Measurements from ENCODE around the gene GLS. TPM values are rescaled to one million over a fixed set of nuclear protein-coding genes. Genes with fewer than 3 reads are reported as not detected.
"Not testable (repeated sequence)": the region's sequence is repeated elsewhere in the genome, so short reads cannot be mapped to it uniquely, and the experiment has no call there.

Gene GLS
- total RNA-seq, 1 experiment from 2014 or later = 177 TPM

DNA sequence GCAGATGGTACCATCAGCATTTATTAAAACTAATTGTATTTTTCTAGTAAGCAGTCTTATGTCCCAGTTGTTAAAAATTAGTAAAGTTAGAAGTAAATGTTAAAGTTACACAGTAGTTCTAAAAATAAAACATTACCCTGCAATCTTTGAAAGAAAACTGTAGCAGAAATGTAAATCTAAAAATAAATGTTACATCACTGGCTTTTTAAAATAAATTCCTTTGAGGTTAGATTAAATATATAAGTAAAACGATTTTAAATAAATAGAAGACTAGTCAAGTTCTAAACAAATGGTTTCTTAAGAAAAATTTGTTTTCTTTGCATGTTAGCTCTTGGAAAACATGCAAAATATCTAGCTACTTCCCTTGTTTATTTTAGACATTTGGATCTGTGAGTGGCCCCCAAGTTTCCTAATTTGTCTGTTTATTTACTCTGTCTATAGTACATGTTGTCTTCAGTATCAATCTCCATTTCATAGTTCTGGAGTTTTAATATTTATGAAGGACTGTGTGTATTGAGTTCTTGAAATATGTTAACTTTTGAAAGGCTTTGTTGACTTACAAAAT lies 58.2 kb downstream of the GLS start:
- peak in 1 of 2 experiments; percentile 33 for DNase-seq (ENCODE audit: low read depth in 1 of 2, low spot score in 2 of 2)
- peak overlapping the region; percentile 40 for H3K27ac ChIP-seq
- peaks cover 9% of the 10 kb centered on the region for H3K36me3 ChIP-seq

DNA sequence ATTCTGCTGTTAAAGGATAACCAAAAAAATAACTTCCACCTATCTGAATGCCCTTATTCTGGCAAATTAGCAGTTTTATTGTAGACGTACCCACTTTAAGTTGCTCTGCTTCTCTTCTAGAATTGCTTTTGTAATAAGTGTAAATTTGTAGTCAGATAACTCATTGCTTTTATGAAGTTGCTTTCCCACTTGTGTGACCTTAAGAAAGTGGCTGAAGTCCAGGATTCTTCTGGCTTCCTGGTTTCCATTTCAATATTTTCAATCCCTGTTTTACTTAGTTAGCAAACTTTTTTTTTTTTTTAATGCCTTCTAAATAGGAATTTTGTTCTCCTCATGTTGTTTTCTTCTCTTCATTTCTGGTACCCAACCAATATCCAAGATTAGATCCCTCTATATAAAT lies 59.8 kb downstream of the GLS start:
- no peaks in the 10 kb centered on the region for H3K27me3 ChIP-seq (replicated peaks)
- H3K27ac ChIP-seq = no peak overlapping the region
- DNase-seq (ENCODE audit: low read depth in 1 of 2, low spot score in 2 of 2) = no peak
- peaks cover 9% of the 10 kb centered on the region for H3K36me3 ChIP-seq
- no peaks in the 10 kb centered on the region for H3K9me3 ChIP-seq (replicated peaks)
- no peak overlapping the region for H3K4me3 ChIP-seq
- H3K4me1 ChIP-seq (replicated peaks) = peaks cover 10% of the 10 kb centered on the region

More for the DNA sequence above, 58.2 kb downstream of the GLS start:
- peaks cover 10% of the 10 kb centered on the region for H3K4me1 ChIP-seq (replicated peaks)
- H3K27me3 ChIP-seq (replicated peaks) = no peaks in the 10 kb centered on the region
- H3K9me3 ChIP-seq (replicated peaks) = no peaks in the 10 kb centered on the region
- H3K4me3 ChIP-seq = no peak overlapping the region

DNA sequence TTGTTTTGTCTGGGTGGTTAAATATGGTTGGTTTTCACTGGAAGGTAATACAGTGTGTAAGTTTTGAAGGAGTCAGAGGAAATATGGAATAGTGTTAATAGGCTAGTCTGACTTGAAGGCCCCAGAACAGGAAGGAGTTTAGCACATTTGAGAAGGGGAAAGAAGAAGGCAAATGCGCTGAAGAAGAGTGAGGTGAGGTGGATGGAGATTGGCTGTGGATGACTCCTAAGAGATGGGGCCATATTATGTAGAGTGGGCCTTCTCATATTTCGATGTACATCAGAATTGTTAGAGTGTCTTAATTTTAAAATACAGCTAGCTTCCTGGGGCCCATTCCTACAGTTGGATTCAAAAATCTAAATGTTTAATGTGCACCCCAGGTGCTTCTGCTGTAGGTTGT lies 61.0 kb downstream of the GLS start:
- no peak for DNase-seq (ENCODE audit: low read depth in 1 of 2, low spot score in 2 of 2)
- no peak overlapping the region for H3K4me3 ChIP-seq
- no peak overlapping the region for H3K27ac ChIP-seq

DNA sequence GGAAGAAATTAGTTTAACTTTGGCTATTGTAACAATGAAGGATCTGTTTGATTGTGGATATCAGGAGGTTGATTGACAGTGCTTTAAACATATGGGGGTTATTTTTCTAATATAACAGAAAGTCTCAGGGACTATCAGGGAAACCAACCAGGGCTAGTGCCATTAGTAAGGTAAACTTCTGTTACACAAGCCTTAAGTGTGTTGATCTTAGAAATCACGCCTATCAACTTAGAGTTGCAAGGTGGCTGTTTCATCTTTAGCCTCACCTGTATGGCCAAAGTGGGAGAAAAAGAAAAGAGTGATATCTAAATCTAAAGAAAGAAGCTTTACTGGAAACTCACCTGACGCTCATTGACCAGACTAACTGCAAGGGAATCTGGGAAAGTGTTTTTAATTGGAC lies 62.1 kb downstream of the GLS start:
- no peak for DNase-seq (ENCODE audit: low read depth in 1 of 2, low spot score in 2 of 2)
- Histone ChIP-seq H3K27me3 (replicated peaks) (no peaks in the 10 kb centered on the region), H3K9me3 (replicated peaks) (no peaks in the 10 kb centered on the region), H3K36me3 (no peaks in the 10 kb centered on the region), H3K4me3 (no peak overlapping the region), H3K27ac (no peak overlapping the region), H3K4me1 (replicated peaks) (peaks cover 18% of the 10 kb centered on the region)

More for the DNA sequence above, 61.0 kb downstream of the GLS start:
- peaks cover 5% of the 10 kb centered on the region for H3K36me3 ChIP-seq
- H3K9me3 ChIP-seq (replicated peaks) = no peaks in the 10 kb centered on the region
- no peaks in the 10 kb centered on the region for H3K27me3 ChIP-seq (replicated peaks)
- peaks cover 10% of the 10 kb centered on the region for H3K4me1 ChIP-seq (replicated peaks)

DNA sequence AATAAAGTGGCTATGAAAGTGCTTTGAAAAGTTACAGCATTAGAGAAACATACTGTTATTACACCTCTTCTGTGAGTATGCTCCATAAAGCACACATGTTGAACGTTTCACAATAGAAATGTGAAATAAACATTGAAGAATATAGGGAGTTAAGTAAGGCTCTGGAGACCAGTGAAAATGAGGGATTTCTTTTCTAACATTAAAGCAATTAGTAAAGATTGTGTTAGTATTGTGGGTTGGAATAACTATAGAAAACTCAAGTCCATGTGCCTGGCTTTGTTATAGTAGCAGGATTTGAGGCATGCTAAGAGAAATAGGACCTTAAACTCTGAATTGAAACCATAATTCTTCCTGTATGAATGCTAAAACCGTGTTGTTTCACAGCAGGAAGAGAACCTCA lies 63.1 kb downstream of the GLS start:
- Histone ChIP-seq H3K27ac (no peak overlapping the region), H3K4me3 (no peak overlapping the region), H3K9me3 (replicated peaks) (no peaks in the 10 kb centered on the region), H3K4me1 (replicated peaks) (peaks cover 19% of the 10 kb centered on the region), H3K27me3 (replicated peaks) (no peaks in the 10 kb centered on the region), H3K36me3 (no peaks in the 10 kb centered on the region)
- no peak for DNase-seq (ENCODE audit: low read depth in 1 of 2, low spot score in 2 of 2)

DNA sequence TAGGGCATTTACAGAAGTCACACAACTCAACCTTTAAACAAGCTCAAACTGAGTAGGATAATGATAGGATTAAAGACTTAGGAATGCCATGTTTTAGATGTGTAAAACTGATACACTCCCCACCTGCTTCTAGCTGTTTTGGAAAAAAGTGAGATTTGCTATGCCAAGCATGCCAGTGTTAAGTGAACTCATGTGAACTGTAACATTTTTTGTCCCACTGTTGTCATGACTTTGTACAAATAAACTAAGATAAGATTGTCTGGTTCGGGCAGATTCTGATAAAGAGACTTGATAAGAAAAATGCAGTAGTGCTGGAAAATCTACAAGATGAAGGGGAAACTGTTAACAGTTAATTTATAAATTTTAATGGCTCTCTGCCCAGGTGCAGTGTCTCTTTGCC lies 66.5 kb downstream of the GLS start:
- DNase-seq (ENCODE audit: low read depth in 1 of 2, low spot score in 2 of 2) = peak in 1 of 2 experiments; percentile 42
- Histone ChIP-seq H3K27ac (peak overlapping the region; percentile 45), H3K4me3 (no peak overlapping the region), H3K36me3 (no peaks in the 10 kb centered on the region), H3K9me3 (replicated peaks) (no peaks in the 10 kb centered on the region), H3K27me3 (replicated peaks) (no peaks in the 10 kb centered on the region), H3K4me1 (replicated peaks) (peaks cover 24% of the 10 kb centered on the region)

DNA sequence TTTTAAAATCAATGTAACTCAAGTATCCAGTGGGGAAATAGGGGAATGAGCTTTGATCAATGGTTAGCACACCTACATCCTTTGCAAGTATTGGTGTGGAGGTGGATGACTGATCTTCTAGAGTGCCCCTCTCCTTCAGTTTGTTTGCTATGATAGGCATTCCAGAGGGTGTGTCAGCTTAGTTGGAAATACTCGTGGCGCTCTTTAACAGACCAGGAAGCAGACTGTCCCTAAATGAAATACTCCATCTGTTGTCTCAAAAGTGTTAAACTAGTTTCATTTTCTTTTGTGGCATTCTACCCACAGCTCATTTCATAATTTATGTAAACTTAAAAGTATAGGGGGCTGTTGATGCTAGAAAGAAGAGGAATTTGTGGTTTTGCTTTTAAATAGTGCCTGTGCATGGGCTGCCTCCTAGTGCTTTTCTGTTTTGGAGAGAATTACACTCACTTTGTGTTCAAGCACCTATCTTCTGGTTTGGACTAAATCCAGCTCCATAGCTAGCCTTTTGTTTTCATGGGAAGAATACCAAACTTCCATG lies 67.2 kb downstream of the GLS start:
- H3K27me3 ChIP-seq (replicated peaks) = no peaks in the 10 kb centered on the region
- no peaks in the 10 kb centered on the region for H3K9me3 ChIP-seq (replicated peaks)
- H3K36me3 ChIP-seq = no peaks in the 10 kb centered on the region
- DNase-seq (ENCODE audit: low read depth in 1 of 2, low spot score in 2 of 2) = peak; percentile 65 to 86
- H3K4me3 ChIP-seq = peak overlapping the region; percentile 11
- H3K4me1 ChIP-seq (replicated peaks) = peaks cover 24% of the 10 kb centered on the region
- peak overlapping the region; percentile 45 for H3K27ac ChIP-seq

DNA sequence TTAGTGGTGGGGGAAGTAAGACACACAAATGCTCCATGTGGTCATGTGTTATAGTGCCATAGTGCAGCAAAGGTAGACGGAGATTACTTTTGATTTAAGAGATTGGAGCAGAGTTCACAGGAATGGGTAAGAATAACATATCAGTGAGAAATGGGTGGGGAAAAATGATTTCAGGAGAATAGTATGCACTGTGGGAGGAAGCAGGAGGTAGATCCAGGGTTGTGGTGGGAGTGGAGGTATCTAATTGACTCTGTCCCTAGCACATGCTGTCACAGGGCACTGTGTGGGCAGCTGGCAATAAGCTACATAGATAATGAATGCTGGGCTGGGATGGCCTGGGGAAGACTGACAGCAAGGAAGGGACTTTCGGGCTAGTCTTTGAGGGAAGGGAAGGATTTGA lies 68.0 kb downstream of the GLS start:
- Histone ChIP-seq H3K4me3 (no peak overlapping the region), H3K4me1 (replicated peaks) (peaks cover 24% of the 10 kb centered on the region), H3K27me3 (replicated peaks) (no peaks in the 10 kb centered on the region), H3K36me3 (no peaks in the 10 kb centered on the region), H3K9me3 (replicated peaks) (no peaks in the 10 kb centered on the region), H3K27ac (peak overlapping the region; percentile 45)
- DNase-seq (ENCODE audit: low read depth in 1 of 2, low spot score in 2 of 2) = peak; percentile 53 to 56

DNA sequence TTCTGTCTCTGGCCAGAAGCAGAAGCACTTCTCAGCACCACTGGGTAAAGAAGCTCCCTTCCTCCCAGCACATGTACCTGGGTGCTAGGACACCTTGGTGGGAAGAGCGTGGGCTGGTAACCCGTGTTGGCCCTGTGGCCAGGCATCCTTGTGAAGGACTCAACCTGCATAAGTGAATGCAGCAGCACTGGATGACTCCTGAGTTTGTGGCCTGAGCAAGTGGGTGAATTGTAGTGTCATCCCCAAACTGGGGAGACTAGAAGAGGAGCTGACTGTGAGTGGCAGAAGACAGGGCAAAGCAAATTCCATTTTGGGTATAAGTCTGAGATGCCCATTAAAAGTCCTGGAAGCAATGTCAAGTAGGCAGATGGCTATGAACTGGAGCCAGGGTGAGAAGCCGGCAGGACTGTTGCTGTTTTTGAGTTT lies 70.0 kb downstream of the GLS start:
- Histone ChIP-seq H3K4me1 (replicated peaks) (peaks cover 24% of the 10 kb centered on the region), H3K9me3 (replicated peaks) (no peaks in the 10 kb centered on the region), H3K4me3 (no peak overlapping the region), H3K27me3 (replicated peaks) (no peaks in the 10 kb centered on the region), H3K36me3 (no peaks in the 10 kb centered on the region), H3K27ac (no peak overlapping the region)
- DNase-seq (ENCODE audit: low read depth in 1 of 2, low spot score in 2 of 2) = no peak

DNA sequence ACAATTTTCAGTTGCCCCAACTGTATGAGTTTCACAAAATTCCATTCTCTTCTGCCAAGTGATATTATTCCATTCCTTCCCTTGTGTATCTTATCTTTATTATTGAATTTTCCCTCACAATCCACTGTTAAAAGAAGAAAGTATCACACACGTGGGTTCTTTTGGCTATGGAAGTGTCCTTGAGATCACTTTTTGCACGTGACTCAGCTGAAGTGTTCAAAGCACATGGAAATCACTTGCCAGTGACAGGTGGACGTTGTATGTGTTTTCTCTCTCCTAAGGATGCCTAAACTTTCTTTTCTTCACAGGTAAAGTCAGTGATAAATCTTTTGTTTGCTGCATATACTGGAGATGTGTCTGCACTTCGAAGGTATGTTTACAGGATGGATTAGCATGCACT lies 72.6 kb downstream of the GLS start:
- no peak for DNase-seq (ENCODE audit: low read depth in 1 of 2, low spot score in 2 of 2)
- Histone ChIP-seq H3K27ac (no peak overlapping the region), H3K36me3 (no peaks in the 10 kb centered on the region), H3K4me3 (no peak overlapping the region), H3K27me3 (replicated peaks) (no peaks in the 10 kb centered on the region), H3K9me3 (replicated peaks) (no peaks in the 10 kb centered on the region), H3K4me1 (replicated peaks) (peaks cover 10% of the 10 kb centered on the region)

DNA sequence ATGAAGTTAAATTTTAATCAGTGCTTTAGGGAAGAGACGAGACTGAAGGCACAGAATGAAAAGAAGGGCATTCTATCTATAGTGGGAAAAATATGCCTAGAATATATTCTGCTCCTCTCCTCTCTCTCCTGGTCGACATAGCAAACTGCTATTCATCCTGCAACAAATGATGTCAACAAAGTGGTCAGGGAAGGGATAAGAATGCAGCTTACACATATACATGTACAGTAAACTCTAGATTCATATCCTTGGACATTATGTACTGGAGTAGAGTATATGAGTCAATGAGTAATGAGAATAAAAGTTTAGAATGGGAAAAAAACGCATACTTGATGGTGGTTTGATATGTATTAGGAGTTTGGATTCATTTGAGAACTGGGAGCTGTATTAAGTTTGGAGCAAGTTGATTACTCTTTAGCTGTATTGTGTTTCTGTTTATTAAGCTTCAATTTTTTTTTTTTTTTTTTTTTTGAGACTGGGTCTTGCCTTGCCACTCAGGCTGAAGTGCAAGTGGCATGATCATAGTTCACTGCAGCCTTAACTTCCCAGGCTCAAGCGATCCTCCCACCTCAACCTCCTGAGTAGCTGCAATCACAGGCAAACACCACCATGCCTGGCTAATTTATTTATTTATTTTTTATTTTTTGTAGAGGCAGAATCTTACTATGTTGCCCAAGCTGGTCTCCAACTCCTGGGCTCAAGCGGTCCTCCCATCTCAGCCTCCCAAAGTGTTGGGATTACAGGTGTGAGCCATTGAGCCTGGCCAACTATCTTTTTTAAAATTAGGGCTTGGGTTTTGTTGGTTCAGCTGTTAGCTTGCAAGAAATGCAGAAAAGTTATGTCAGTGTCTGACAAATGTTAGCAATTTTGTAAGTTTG lies 79.5 kb downstream of the GLS start:
- no peaks in the 10 kb centered on the region for H3K9me3 ChIP-seq (replicated peaks)
- no peak for DNase-seq (ENCODE audit: low read depth in 1 of 2, low spot score in 2 of 2)
- H3K4me1 ChIP-seq (replicated peaks) = 0 out of 2 replicates have a peak, but pooled peaks cover 4% of the 10 kb centered on the region
- H3K27ac ChIP-seq = no peak overlapping the region
- H3K27me3 ChIP-seq (replicated peaks) = no peaks in the 10 kb centered on the region
- H3K36me3 ChIP-seq = peaks cover 37% of the 10 kb centered on the region
- H3K4me3 ChIP-seq = no peak overlapping the region

DNA sequence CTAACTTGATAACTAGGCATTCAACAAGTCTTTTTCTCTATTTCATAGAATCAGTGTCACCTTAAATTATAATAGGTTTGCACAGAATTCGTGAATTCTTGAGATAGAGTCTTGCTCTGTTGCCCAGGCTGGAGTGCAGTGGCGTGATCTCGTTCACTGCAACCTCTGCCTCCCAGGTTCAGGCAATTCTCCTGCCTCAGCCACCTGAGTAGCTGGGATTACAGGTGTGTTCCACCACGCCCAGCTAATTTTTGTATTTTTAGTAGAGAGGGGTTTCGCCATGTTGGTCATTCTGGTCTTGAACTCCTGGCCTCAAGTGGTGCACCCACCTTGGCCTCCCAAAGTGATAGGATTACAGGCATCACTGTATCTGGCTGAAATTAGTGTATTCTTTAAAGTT lies 80.5 kb downstream of the GLS start:
- H3K27ac ChIP-seq; H3K27me3 ChIP-seq (replicated peaks); H3K4me1 ChIP-seq (replicated peaks); H3K4me3 ChIP-seq; H3K9me3 ChIP-seq (replicated peaks); DNase-seq (ENCODE audit: low read depth in 1 of 2, low spot score in 2 of 2): not testable (repeated sequence)
- peaks cover 44% of the 10 kb centered on the region for H3K36me3 ChIP-seq

DNA sequence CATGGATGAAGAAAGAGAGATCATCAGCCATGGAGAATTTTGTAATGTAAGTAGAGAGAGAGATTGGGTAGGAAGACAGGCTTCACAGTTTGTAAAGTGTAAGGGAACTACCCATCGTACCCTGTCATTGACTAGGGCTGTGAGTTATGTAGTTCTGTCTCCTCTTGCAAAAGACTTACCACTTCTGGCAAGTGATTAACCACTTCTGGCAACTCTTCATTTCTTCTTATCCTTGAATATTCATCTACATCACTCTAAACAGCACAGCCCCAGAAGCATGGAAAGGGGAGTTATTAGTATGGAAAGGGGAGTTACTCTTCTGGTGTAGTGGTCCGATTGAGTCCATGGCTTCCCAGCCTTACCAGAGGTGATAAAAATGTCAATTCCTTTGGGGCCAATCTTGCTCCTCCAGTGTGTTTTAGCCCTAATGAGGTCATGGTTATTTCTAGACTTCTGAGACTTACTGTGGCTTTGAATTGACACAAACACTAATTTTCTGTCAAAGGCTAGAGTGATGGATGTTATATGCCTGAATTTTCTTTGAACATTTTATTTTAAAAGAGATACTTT lies 81.4 kb downstream of the GLS start:
- Histone ChIP-seq H3K27ac (no peak overlapping the region), H3K4me1 (replicated peaks) (0 out of 2 replicates have a peak, but pooled peaks cover 4% of the 10 kb centered on the region), H3K36me3 (peaks cover 51% of the 10 kb centered on the region), H3K9me3 (replicated peaks) (no peaks in the 10 kb centered on the region), H3K4me3 (no peak overlapping the region), H3K27me3 (replicated peaks) (no peaks in the 10 kb centered on the region)
- DNase-seq (ENCODE audit: low read depth in 1 of 2, low spot score in 2 of 2) = no peak

DNA sequence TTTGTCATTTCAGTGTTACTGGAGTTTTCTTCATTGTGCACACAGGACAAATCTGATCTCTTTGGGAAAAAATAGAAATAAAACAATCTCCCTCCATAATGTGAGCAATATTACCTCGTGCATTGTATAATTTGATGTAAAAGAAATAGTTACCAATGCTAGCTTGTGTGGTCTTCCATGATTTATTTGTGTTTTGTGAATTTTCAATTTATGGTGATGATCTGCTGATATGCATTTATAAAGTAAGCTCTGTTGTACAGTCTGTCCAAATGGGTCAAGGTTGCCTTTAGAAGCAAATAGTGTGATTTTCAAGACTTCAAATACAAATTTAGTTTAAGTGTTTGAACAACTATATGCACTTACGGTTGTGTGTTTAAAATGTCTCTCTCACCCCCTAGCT lies 82.5 kb downstream of the GLS start:
- peaks cover 59% of the 10 kb centered on the region for H3K36me3 ChIP-seq
- no peak for DNase-seq (ENCODE audit: low read depth in 1 of 2, low spot score in 2 of 2)
- no peak overlapping the region for H3K4me3 ChIP-seq
- no peaks in the 10 kb centered on the region for H3K9me3 ChIP-seq (replicated peaks)
- H3K4me1 ChIP-seq (replicated peaks) = 0 out of 2 replicates have a peak, but pooled peaks cover 4% of the 10 kb centered on the region
- no peaks in the 10 kb centered on the region for H3K27me3 ChIP-seq (replicated peaks)
- no peak overlapping the region for H3K27ac ChIP-seq

All from SJSA1 (cell line).